SK-N-SH (cell line): ENCODE measurements around the gene PTPRD. TPM values are rescaled to one million over a fixed set of nuclear protein-coding genes. Genes with fewer than 3 reads are reported as not detected.

Source experiments
- CTCF ChIA-PET: fragments of 300-600, 350-600 bp; formaldehyde crosslinking; extraction: SDS; loops from one replicate; lab custom pipeline; 2021; lab: Yijun Ruan, JAX
- POLR2A ChIA-PET: fragments of 350-600 bp; sonication (Branson Sonifier 250); formaldehyde crosslinking; extraction: SDS; loops from one replicate; lab custom pipeline; 2020; ENCODE audit warnings: antibody characterized with exemption, inconsistent platforms; lab: Yijun Ruan, JAX
- DNase-seq: peaks from one replicate; pipeline ENCODE4 v3.0.0; 2012
- H2AFZ ChIP-seq: fragments of 200-600 bp; sonication (generic); 2 replicates; pipeline ENCODE4 v1.8.1; 2016; ENCODE audit warnings: antibody characterized with exemption, mild to moderate bottlenecking, low read depth
- H3F3A ChIP-seq: fragments of 200-600 bp; sonication (generic); replicated peaks from 2 replicates; pipeline ENCODE3; 2016; ENCODE audit warnings: antibody characterized with exemption, mild to moderate bottlenecking; ENCODE audit not compliant: insufficient read depth
- H3K27ac ChIP-seq, 2 experiments: fragments of 200-500 bp in 1 of 2; fragments of 200-600 bp in 1 of 2; sonication (Bioruptor generic) in 1 of 2; sonication (generic), shearing (Covaris generic) in 1 of 2; 2 replicates each; pipeline versions ENCODE4 v1.5.1 to v1.6.1; 2014 to 2016; ENCODE audit warnings: low read depth in 2 of 2, inconsistent platforms in 1 of 2, low read length in 1 of 2, mild to moderate bottlenecking in 1 of 2, mixed read lengths in 1 of 2
- H3K27me3 ChIP-seq: fragments of 200-600 bp; sonication (generic), shearing (Covaris generic); 2 replicates; pipeline ENCODE4 v1.6.1; 2016; ENCODE audit warnings: mixed run types; ENCODE audit not compliant: insufficient read depth
- H3K36me3 ChIP-seq, 2 experiments: fragments of 200-500 bp in 1 of 2; fragments of 200-600 bp in 1 of 2; sonication (Bioruptor generic) in 1 of 2; sonication (generic) in 1 of 2; replicated peaks in 1 of 2; 2 replicates each; pipeline versions ENCODE3 to v1.5.1; 2014 to 2016; ENCODE audit warnings: low read length in 1 of 2, mild to moderate bottlenecking in 1 of 2; ENCODE audit not compliant: insufficient read depth in 2 of 2, control insufficient read depth in 1 of 2
- H3K4me1 ChIP-seq, 2 experiments: fragments of 200-500 bp in 1 of 2; fragments of 200-600 bp in 1 of 2; sonication (Bioruptor generic) in 1 of 2; sonication (generic), shearing (Covaris generic) in 1 of 2; 2 replicates each; pipeline versions ENCODE4 v1.5.1 to v1.6.1; 2014 to 2016; ENCODE audit warnings: low read depth in 1 of 2, low read length in 1 of 2, mixed run types in 1 of 2; ENCODE audit not compliant: insufficient read depth in 2 of 2, control insufficient read depth in 1 of 2
- H3K4me2 ChIP-seq: fragments of 200-600 bp; sonication (generic), shearing (Covaris generic); 2 replicates; pipeline ENCODE4 v1.6.1; 2017; ENCODE audit warnings: mixed run types
- H3K4me3 ChIP-seq, 2 experiments: fragments of 200-500 bp in 1 of 2; fragments of 200-600 bp in 1 of 2; sonication (Bioruptor generic) in 1 of 2; sonication (generic), shearing (Covaris generic) in 1 of 2; 2 replicates each; pipeline versions ENCODE4 v1.5.1 to v1.8.1; 2014 to 2016; ENCODE audit warnings: low read depth in 2 of 2, inconsistent platforms in 1 of 2, low read length in 1 of 2, mild to moderate bottlenecking in 1 of 2, mixed read lengths in 1 of 2, moderate library complexity in 1 of 2
- H3K79me2 ChIP-seq: fragments of 200-600 bp; sonication (generic); 2 replicates; pipeline ENCODE4 v1.8.1; 2017; ENCODE audit warnings: mild to moderate bottlenecking; ENCODE audit not compliant: insufficient read depth
- H3K9ac ChIP-seq: fragments of 200-600 bp; sonication (generic); 2 replicates; pipeline ENCODE4 v1.6.1; 2017; ENCODE audit warnings: mixed run types
- H3K9me2 ChIP-seq: fragments of 200-600 bp; sonication (generic); 2 replicates; pipeline ENCODE4 v1.6.1; 2017; ENCODE audit warnings: mixed run types
- H3K9me3 ChIP-seq: fragments of 200-600 bp; sonication (generic); 2 replicates; pipeline ENCODE4 v1.6.1; 2017; ENCODE audit warnings: mixed run types, mild to moderate bottlenecking, moderate library complexity
- H4K20me1 ChIP-seq: fragments of 200-600 bp; sonication (generic); 2 replicates; pipeline ENCODE4 v1.6.1; 2017; ENCODE audit warnings: mild to moderate bottlenecking, mixed run types; ENCODE audit not compliant: insufficient read depth
- CTCF ChIP-seq: fragments of 200-600 bp; sonication (generic); IDR thresholded peaks from 2 replicates; pipeline ENCODE4 v1.6.1; 2017; ENCODE audit warnings: antibody characterized with exemption, mild to moderate bottlenecking, moderate library complexity
- FOXJ3 ChIP-seq: sonication (generic); formaldehyde crosslinking; IDR thresholded peaks from 2 replicates; pipeline ENCODE4 v1.5.1; 2020; ENCODE audit warnings: mild to moderate bottlenecking, missing genetic modification reagents
- IRF3 ChIP-seq: fragments of 150-350 bp; IDR thresholded peaks from 2 replicates; pipeline ENCODE4 v1.6.1; 2016; ENCODE audit warnings: mild to moderate bottlenecking, low read depth, low read length
- JUND ChIP-seq: IDR thresholded peaks from 2 replicates; pipeline ENCODE4 v1.4.0; 2012
- MEF2A ChIP-seq: IDR thresholded peaks from 2 replicates; pipeline ENCODE4 v1.4.0; 2012; ENCODE audit warnings: low read depth, borderline replicate concordance
- MXI1 ChIP-seq: IDR thresholded peaks from 2 replicates; pipeline ENCODE4 v1.6.1; 2012; ENCODE audit warnings: mild to moderate bottlenecking, low read depth, low read length, improper control_type of control experiment
- NRF1 ChIP-seq: IDR thresholded peaks from 2 replicates; pipeline ENCODE4 v1.6.1; 2012; ENCODE audit warnings: low read depth, mild to moderate bottlenecking, low read length
- PBX3 ChIP-seq: IDR thresholded peaks from 2 replicates; pipeline ENCODE4; 2012
- POLR2AphosphoS5 ChIP-seq: IDR thresholded peaks from 2 replicates; pipeline ENCODE4 v1.6.1; 2012; ENCODE audit warnings: low read depth, low read length
- RAD21 ChIP-seq: IDR thresholded peaks from 2 replicates; pipeline ENCODE4 v1.6.1; 2012; ENCODE audit warnings: mild to moderate bottlenecking, low read length
- RXRA ChIP-seq: IDR thresholded peaks from 2 replicates; pipeline ENCODE4 v1.4.0; 2012; ENCODE audit warnings: low read depth, mild to moderate bottlenecking, borderline replicate concordance
- SIN3A ChIP-seq: IDR thresholded peaks from 2 replicates; pipeline ENCODE4 v1.6.1; 2012; ENCODE audit warnings: low read depth, mild to moderate bottlenecking, low read length, moderate library complexity, borderline replicate concordance
- USF1 ChIP-seq: IDR thresholded peaks from 2 replicates; pipeline ENCODE4 v1.4.0; 2012; ENCODE audit warnings: low read depth, borderline replicate concordance
- USF2 ChIP-seq: fragments of 150-350 bp; IDR thresholded peaks from 2 replicates; pipeline ENCODE4 v1.6.1; 2017; ENCODE audit warnings: antibody characterized with exemption, low read length, low read depth, borderline replicate concordance
- YY1 ChIP-seq: IDR thresholded peaks from 2 replicates; pipeline ENCODE4 v1.4.0; 2012; ENCODE audit warnings: low read depth, mild to moderate bottlenecking
- WGBS: methylation state at CpG from one replicate; pipeline ENCODE4 v1.1.6; 2017; ENCODE audit warnings: low lambda C conversion rate; 5-methylcytosine and 5-hydroxymethylcytosine counted together
- polyA plus RNA-seq, 3 experiments: library from polyadenylated mRNA; depleted of rRNA; stranded (reverse); fragments of >200 nt; gene quantifications; 2 replicates each; pipeline ENCODE4 v1.2.3, GENCODE V29; 2012

PTPRD gene
- polyA plus RNA-seq, 1 of the 3 experiments (the other 2 are of a cell fraction): 0.15 TPM

GRCh38 chr9:9133526-9133925 lies 1479.3 kb downstream of the PTPRD start:
- Histone ChIP-seq H3K27ac (no peak overlapping the region), H3K4me2 (no peak overlapping the region), H3K36me3 (no peaks in the 10 kb centered on the region), H3F3A (no peaks in the 10 kb centered on the region), H3K9ac (no peak overlapping the region), H2AFZ (no peak overlapping the region), H3K9me2 (no peaks in the 10 kb centered on the region), H3K4me3 (no peak overlapping the region), H3K4me1 (no peaks in the 10 kb centered on the region), H3K79me2 (no peaks in the 10 kb centered on the region), H3K27me3 (no peaks in the 10 kb centered on the region), H3K9me3 (no peaks in the 10 kb centered on the region), H4K20me1 (no peaks in the 10 kb centered on the region)
- TF ChIP-seq JUND: no peak
- TF ChIP-seq FOXJ3: no peak
- no peak for TF ChIP-seq USF1
- no peak for TF ChIP-seq MEF2A
- no peak for TF ChIP-seq RXRA
- TF ChIP-seq YY1: no peak
- no peak for TF ChIP-seq SIN3A
- TF ChIP-seq PBX3: no peak
- no peak for TF ChIP-seq CTCF
- TF ChIP-seq POLR2AphosphoS5: no peak
- no peak for TF ChIP-seq RAD21
- no peak for TF ChIP-seq USF2
- TF ChIP-seq MXI1: no peak
- no peak for TF ChIP-seq IRF3
- no peak for TF ChIP-seq NRF1
- ChIA-PET CTCF (no interaction called here), POLR2A (no interaction called here)
- WGBS: 62% methylated on average over 3 of the region's 3 CpGs
- no peak for DNase-seq
